Ovary (tissue), 3 donors: ENCODE data around the gene PNMA1.

Experiments
- EP300 ChIP-seq: sonication (generic); formaldehyde crosslinking; IDR thresholded peaks from one replicate; pipeline ENCODE4 v1.6.1; 2017; ENCODE audit warnings: antibody characterized with exemption
- POLR2A ChIP-seq: fragments of 450-650 bp; IDR thresholded peaks from one replicate; pipeline ENCODE4 v1.6.1; 2017; ENCODE audit warnings: antibody characterized with exemption, mild to moderate bottlenecking, moderate library complexity
- TF ChIP-seq, protein P1 (sequence below), 3 donors: fragments of 450-650 bp in 2 of 3; fragments of 200-600 bp in 1 of 3; IDR thresholded peaks; one replicate each; pipeline versions ENCODE4 v1.5.1 to v1.8.0; 2016 to 2022; ENCODE audit warnings: antibody characterized with exemption in 3 of 3, mild to moderate bottlenecking in 1 of 3
- donor health status: DM: no; HTN: no; CAD: no.

DNA sequence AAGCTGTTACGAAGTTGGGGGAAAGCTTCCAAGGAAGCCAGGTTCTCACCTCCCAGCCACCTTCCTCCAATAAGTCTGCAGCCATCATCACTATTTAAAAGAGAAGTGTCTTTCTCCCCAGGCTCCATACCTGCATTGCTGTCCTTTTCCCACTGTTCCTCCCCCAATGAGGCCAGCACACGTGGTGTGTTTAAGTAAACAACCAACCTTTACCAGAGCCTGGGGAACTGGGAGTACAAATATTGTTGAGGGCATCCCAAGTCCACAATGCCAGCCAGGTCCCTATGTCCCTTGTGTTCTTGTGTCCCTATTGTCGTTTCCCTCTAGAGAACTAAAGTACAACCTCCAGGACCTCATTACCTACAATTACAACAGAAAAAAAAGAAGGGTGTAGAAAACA lies 49.2 kb upstream of the PNMA1 start:
- TF ChIP-seq, protein P1, sequence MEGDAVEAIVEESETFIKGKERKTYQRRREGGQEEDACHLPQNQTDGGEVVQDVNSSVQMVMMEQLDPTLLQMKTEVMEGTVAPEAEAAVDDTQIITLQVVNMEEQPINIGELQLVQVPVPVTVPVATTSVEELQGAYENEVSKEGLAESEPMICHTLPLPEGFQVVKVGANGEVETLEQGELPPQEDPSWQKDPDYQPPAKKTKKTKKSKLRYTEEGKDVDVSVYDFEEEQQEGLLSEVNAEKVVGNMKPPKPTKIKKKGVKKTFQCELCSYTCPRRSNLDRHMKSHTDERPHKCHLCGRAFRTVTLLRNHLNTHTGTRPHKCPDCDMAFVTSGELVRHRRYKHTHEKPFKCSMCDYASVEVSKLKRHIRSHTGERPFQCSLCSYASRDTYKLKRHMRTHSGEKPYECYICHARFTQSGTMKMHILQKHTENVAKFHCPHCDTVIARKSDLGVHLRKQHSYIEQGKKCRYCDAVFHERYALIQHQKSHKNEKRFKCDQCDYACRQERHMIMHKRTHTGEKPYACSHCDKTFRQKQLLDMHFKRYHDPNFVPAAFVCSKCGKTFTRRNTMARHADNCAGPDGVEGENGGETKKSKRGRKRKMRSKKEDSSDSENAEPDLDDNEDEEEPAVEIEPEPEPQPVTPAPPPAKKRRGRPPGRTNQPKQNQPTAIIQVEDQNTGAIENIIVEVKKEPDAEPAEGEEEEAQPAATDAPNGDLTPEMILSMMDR (IDR thresholded peaks at IDR 0.05), result no peak
- TF ChIP-seq POLR2A (no peak), EP300 (no peak)
